OCI-M2 (cell line): ENCODE results near the gene CD44.

ENCODE experiments used
- DNase-seq: peaks from one replicate; lab custom pipeline; 2025; ENCODE audit not compliant: unreplicated experiment; lab: John Stamatoyannopoulos, UW

Gene CD44

GRCh38 chr11:35136311-35136710, 2.7 kb upstream of the CD44 start:
- no peak for DNase-seq

- DNase-seq = no peak
Measured at GRCh38 chr11:35138058-35138457, 913 bp upstream of the CD44 start.

DNA sequence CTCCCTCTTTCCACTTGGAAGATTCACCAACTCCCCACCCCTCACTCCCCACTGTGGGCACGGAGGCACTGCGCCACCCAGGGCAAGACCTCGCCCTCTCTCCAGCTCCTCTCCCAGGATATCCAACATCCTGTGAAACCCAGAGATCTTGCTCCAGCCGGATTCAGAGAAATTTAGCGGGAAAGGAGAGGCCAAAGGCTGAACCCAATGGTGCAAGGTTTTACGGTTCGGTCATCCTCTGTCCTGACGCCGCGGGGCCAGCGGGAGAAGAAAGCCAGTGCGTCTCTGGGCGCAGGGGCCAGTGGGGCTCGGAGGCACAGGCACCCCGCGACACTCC, 397 bp upstream of the CD44 start:
- DNase-seq = no peak

GRCh38 chr11:35139722-35140282, 831 bp downstream of the CD44 start:
- DNase-seq = no peak

- DNase-seq = no peak
Measured at GRCh38 chr11:35141071-35141470, 2.1 kb downstream of the CD44 start.

DNA sequence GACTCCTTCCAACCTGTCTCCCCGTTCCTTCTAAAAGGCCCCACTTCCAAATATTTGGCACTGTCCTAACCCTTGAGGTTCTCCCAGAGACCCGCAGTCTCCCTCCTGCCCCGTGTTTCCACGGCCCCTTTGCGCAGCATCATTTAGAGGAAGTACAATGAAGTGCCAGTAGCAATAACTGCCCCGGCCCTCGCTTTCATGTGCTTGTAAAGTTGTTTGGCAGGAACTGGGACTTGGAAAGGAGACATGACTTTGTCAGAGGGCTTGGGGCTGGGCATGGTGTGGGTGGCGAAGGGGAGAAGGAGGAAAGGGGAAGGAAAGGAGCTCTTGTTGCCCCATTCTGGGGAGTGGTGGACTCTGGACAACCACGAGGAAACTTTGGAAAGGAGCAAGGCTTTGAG, 2.6 kb downstream of the CD44 start:
- no peak for DNase-seq

- no peak for DNase-seq
Measured at GRCh38 chr11:35142481-35143075, 3.6 kb downstream of the CD44 start.

DNA sequence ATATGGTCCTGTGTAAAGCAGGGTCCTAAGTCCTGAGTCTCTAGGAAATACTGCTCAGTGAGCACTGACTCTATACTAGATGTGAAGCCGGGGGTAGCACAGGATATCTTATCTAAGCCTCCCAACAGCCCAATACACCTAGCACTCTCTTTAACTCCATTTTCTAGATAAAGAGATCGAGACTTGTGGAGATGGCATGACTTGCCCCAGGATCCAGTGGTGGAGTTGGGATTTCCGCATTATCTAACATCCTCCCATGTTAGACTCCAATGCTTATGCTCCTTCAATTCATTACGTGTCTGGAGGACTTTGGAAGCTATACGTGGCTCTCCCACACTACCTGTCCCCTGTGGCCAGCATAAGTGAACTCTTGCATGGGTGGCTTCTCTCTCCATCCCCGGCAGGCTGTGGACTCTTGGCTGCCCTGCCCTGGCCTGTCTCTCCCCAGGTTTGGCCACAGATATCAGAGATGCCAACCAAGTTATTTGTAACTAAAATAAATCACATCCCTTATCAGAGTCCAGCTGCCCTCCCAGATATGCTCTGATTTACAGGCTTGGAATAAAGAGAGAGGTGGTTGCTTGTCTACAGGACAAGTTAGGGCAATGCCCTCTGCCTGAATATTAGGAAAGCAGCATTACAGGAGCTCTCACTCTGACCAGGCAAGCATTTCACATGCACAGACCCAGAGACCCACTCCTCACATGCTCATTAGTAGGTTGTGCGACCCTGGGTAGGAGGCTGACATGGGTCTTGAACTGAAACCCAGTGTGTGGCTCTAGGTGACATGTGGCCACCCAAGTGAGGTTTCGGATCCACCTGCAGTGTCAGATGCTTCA, 4.5 kb downstream of the CD44 start:
- no peak for DNase-seq

- no peak for DNase-seq
Measured at GRCh38 chr11:35144136-35144741, 5.3 kb downstream of the CD44 start.

- no peak for DNase-seq
Measured at GRCh38 chr11:35144806-35145205, 5.8 kb downstream of the CD44 start.

DNA sequence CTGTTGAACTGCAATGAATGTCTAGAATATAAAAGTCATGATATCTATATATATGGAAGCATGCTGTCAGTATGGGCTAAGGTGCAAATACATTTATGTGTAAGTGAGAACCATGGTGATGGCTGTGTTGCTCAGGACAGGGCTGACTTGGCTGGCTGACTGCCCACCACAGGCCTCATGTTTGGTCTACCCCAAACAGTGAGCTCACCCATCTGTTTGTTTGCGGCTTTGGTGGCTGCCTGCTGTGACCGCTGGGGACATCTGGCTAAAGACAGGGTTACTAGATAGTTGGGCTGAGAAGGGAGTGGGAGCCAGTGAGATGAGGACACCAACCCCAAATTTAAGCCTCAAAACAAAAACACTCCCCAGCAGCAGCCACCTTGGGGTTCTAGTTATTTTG, 6.3 kb downstream of the CD44 start:
- no peak for DNase-seq

- DNase-seq = no peak
Measured at GRCh38 chr11:35146074-35146521, 7.1 kb downstream of the CD44 start.

- DNase-seq = no peak
Measured at GRCh38 chr11:35146711-35147110, 7.7 kb downstream of the CD44 start.

- DNase-seq = no peak
Measured at GRCh38 chr11:35147235-35147634, 8.3 kb downstream of the CD44 start.

- no peak for DNase-seq
Measured at GRCh38 chr11:35148163-35148837, 9.3 kb downstream of the CD44 start.

- DNase-seq = no peak
Measured at GRCh38 chr11:35150454-35150853, 11.5 kb downstream of the CD44 start.

- DNase-seq = no peak
Measured at GRCh38 chr11:35151241-35151640, 12.3 kb downstream of the CD44 start.

- DNase-seq = no peak
Measured at GRCh38 chr11:35151683-35152280, 12.8 kb downstream of the CD44 start.

GRCh38 chr11:35152575-35152974, 13.6 kb downstream of the CD44 start:
- no peak for DNase-seq

GRCh38 chr11:35153280-35153679, 14.3 kb downstream of the CD44 start:
- DNase-seq = no peak

GRCh38 chr11:35154952-35155351, 16.0 kb downstream of the CD44 start:
- DNase-seq = no peak
